ENCODE results near the gene HSP90AA1. TPM values are rescaled to one million over a fixed set of nuclear protein-coding genes. Genes with fewer than 3 reads are reported as not detected.
"Not testable (repeated sequence)": the region's sequence is repeated elsewhere in the genome, so short reads cannot be mapped to it uniquely, and the experiment has no call there.

The HSP90AA1 gene
- total RNA-seq, 1 experiment from 2014 or later, result 671 TPM

DNA sequence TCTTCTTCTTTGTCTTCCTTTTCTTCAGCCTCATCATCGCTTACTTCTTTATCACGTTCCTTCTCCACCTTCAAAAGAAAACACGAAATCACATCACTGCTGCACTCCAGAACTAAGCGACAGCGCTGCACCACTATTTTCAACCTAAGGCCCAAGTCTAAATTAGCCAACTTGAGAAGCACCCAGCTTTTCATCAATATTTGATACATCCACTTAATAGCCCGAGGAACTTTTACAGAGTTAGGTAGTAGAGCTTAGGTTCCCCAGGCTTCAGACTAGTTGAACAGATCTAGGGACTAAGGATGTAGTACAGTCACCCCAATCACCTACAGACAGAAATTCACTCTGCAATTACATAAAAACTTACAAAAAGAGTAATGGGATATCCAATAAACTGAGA is 1.9 kb downstream of the HSP90AA1 start:
- Histone ChIP-seq H3K36me3 (ENCODE audit: low read depth, low read length) (peaks cover 64% of the 10 kb centered on the region), H3K79me2 (ENCODE audit: low read length) (peaks cover 62% of the 10 kb centered on the region), H3K4me1 (ENCODE audit: insufficient read depth, low read length) (peaks cover 35% of the 10 kb centered on the region), H3K9me3 (ENCODE audit: low read length) (no peaks in the 10 kb centered on the region), H3F3A (ENCODE audit: low read length, unreplicated experiment) (peaks cover 26% of the 10 kb centered on the region), H3K27ac (ENCODE audit: low read length) (no peak overlapping the region), H3K4me2 (ENCODE audit: low read length) (peak overlapping the region; percentile 94), H4K20me1 (ENCODE audit: low read length) (peaks cover 64% of the 10 kb centered on the region), H3K4me3 (ENCODE audit: low read length) (peak overlapping the region; percentile 86), H2AFZ (ENCODE audit: low read length) (no peak overlapping the region), H3K9me2 (replicated peaks; ENCODE audit: low read length) (no peaks in the 10 kb centered on the region), H3K27me3 (ENCODE audit: low read length) (no peaks in the 10 kb centered on the region), H3K9ac (ENCODE audit: low read length) (peak overlapping the region; percentile 91)
- ChIA-PET CTCF (interaction anchor here (0.9 to 1.3 kb wide), 2 partner anchors 11 to 12 kb away, joined by 3 to 4 read pairs; no protein-coding TSS in a partner anchor), POLR2A (ENCODE audit: unreplicated experiment) (interaction anchor here (0.6 kb wide), 2 partner anchors 349 to 1710 kb away, joined by 3 to 21 read pairs; a partner anchor contains a TSS)
- peak; percentile 6 for DNase-seq
- BruUV-seq (replicated peaks), result no TSS peak
- intact Hi-C loops (cut with micrococcal nuclease), result no loop called here
- ATAC-seq, result no peak
- TF ChIP-seq, protein P1, sequence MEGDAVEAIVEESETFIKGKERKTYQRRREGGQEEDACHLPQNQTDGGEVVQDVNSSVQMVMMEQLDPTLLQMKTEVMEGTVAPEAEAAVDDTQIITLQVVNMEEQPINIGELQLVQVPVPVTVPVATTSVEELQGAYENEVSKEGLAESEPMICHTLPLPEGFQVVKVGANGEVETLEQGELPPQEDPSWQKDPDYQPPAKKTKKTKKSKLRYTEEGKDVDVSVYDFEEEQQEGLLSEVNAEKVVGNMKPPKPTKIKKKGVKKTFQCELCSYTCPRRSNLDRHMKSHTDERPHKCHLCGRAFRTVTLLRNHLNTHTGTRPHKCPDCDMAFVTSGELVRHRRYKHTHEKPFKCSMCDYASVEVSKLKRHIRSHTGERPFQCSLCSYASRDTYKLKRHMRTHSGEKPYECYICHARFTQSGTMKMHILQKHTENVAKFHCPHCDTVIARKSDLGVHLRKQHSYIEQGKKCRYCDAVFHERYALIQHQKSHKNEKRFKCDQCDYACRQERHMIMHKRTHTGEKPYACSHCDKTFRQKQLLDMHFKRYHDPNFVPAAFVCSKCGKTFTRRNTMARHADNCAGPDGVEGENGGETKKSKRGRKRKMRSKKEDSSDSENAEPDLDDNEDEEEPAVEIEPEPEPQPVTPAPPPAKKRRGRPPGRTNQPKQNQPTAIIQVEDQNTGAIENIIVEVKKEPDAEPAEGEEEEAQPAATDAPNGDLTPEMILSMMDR (conservative IDR thresholded peaks at IDR 0.05; ENCODE audit: low read depth, low read length), result no peak
- no peak for TF ChIP-seq EZH2 (IDR thresholded peaks at IDR 0.05; ENCODE audit: low read length, unreplicated experiment)
- no peak for TF ChIP-seq EZH2phosphoT487 (IDR thresholded peaks at IDR 0.05; ENCODE audit: borderline replicate concordance, low read length)

DNA sequence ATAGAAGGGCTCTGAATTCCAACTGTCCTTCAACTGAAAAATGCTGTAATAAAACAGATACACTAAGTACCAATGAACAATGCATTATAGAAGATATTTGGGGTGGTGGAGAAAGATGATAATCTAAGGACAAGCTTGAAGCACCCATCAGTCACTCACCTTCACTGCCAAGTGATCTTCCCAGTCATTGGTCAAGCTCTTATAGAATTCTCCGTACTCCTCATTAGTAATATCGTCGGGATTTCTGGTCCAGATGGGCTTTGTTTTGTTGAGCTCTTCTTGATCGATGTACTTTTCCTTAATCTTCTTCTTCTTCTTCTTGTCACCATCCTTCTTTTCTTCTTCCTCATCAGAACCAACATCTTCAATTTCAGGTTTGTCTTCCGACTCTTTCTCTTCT is 2.3 kb downstream of the HSP90AA1 start:
- H3K9me3 ChIP-seq (ENCODE audit: low read length); H2AFZ ChIP-seq (ENCODE audit: low read length); DNase-seq; H3K27me3 ChIP-seq (ENCODE audit: low read length); H3K27ac ChIP-seq (ENCODE audit: low read length); BruUV-seq (replicated peaks); ATAC-seq; intact Hi-C loops (cut with micrococcal nuclease); H3K9me2 ChIP-seq (replicated peaks; ENCODE audit: low read length): not testable (repeated sequence)
- Histone ChIP-seq H3K9ac (ENCODE audit: low read length) (peak overlapping the region; percentile 91), H3K4me3 (ENCODE audit: low read length) (peak overlapping the region; percentile 86), H3F3A (ENCODE audit: low read length, unreplicated experiment) (peaks cover 30% of the 10 kb centered on the region), H3K79me2 (ENCODE audit: low read length) (peaks cover 62% of the 10 kb centered on the region), H3K4me2 (ENCODE audit: low read length) (peak overlapping the region; percentile 94), H3K36me3 (ENCODE audit: low read depth, low read length) (peaks cover 68% of the 10 kb centered on the region), H3K4me1 (ENCODE audit: insufficient read depth, low read length) (peaks cover 35% of the 10 kb centered on the region), H4K20me1 (ENCODE audit: low read length) (peaks cover 68% of the 10 kb centered on the region)
- POLR2A ChIA-PET (ENCODE audit: unreplicated experiment), result interaction anchor here (0.6 kb wide), 2 partner anchors 348 to 1709 kb away, joined by 3 to 21 read pairs; a partner anchor contains a TSS
- CTCF ChIA-PET, result interaction anchor here (0.9 kb wide), 1 partner anchor 12 kb away, joined by 4 read pairs; no protein-coding TSS in a partner anchor

DNA sequence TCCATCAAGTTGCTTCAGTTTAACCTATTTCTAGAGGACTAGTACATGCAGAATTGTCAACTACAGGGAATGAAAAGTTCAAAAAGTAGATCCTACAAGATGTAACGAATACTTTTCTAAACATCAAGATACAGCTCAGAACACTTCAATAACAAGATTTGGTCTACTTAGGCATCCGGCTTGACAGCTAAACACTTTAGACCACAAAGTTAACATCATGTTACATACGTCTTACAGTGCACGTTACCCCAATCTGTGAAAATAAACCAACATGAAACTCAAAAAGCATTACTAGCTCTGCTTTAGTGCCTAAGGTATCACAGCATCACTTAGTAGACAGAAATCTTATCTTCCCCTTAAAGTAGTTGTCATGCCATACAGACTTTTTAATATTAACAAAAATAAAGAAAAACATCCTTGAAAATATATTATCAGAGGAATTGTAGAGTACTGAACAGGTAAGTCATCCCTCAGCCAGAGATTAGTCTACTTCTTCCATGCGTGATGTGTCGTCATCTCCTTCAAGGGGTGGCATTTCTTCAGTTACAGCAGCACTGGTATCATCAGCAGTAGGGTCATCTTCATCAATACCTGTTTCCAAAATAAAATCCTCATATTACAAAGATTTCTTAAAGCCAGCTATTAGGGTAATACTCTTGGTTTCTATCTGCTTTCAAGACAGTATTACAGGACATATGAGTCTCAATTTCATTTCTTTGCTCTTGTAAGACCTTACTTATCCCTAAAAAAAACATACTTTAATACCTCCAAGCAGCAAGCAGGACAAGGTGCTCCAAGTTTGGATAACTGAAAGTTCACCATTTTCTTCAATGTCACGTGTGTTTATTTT is 5.4 kb downstream of the HSP90AA1 start:
- Histone ChIP-seq H4K20me1 (ENCODE audit: low read length) (peaks cover 69% of the 10 kb centered on the region), H2AFZ (ENCODE audit: low read length) (no peak overlapping the region), H3K4me1 (ENCODE audit: insufficient read depth, low read length) (peaks cover 27% of the 10 kb centered on the region), H3K4me2 (ENCODE audit: low read length) (peak overlapping the region; percentile 94), H3K4me3 (ENCODE audit: low read length) (peak overlapping the region; percentile 86), H3K9me3 (ENCODE audit: low read length) (no peaks in the 10 kb centered on the region), H3K9ac (ENCODE audit: low read length) (no peak overlapping the region), H3F3A (ENCODE audit: low read length, unreplicated experiment) (peaks cover 37% of the 10 kb centered on the region), H3K27ac (ENCODE audit: low read length) (no peak overlapping the region), H3K36me3 (ENCODE audit: low read depth, low read length) (peaks cover 70% of the 10 kb centered on the region), H3K27me3 (ENCODE audit: low read length) (no peaks in the 10 kb centered on the region), H3K79me2 (ENCODE audit: low read length) (peaks cover 50% of the 10 kb centered on the region), H3K9me2 (replicated peaks; ENCODE audit: low read length) (no peaks in the 10 kb centered on the region)
- intact Hi-C loops (cut with micrococcal nuclease), result no loop called here
- POLR2A ChIA-PET (ENCODE audit: unreplicated experiment), result no interaction called here
- CTCF ChIA-PET, result no interaction called here
- TF ChIP-seq EZH2 (IDR thresholded peaks at IDR 0.05; ENCODE audit: low read length, unreplicated experiment) (no peak), EZH2phosphoT487 (IDR thresholded peaks at IDR 0.05; ENCODE audit: borderline replicate concordance, low read length) (no peak)
- TF ChIP-seq, protein P1 (conservative IDR thresholded peaks at IDR 0.05; ENCODE audit: low read depth, low read length), result no peak
- ATAC-seq (no peak), DNase-seq (no peak)
- BruUV-seq (replicated peaks), result no TSS peak
